HFFc6 (cell line): ENCODE results near the gene RGS3. TPM values are rescaled to one million over a fixed set of nuclear protein-coding genes. Genes with fewer than 3 reads are reported as not detected.

Experiments used
- DNase-seq: peaks from one replicate; pipeline ENCODE4 v3.0.0-alpha.2; 2018
- H3K27ac Mint-ChIP-seq: 2 replicates; pipeline ENCODE4 v1.8.0; 2020; ENCODE audit warnings: mild to moderate bottlenecking, mixed read lengths
- H3K27me3 Mint-ChIP-seq: 2 replicates; pipeline ENCODE4 v1.8.0; 2021; ENCODE audit warnings: mild to moderate bottlenecking, moderate library complexity, mixed read lengths; ENCODE audit not compliant: insufficient read depth
- H3K36me3 Mint-ChIP-seq: 2 replicates; pipeline ENCODE4 v1.8.0; 2021; ENCODE audit warnings: low read depth, mixed read lengths
- H3K4me1 Mint-ChIP-seq: 2 replicates; pipeline ENCODE4 v1.8.0; 2020; ENCODE audit warnings: low read depth, mixed read lengths
- H3K4me3 Mint-ChIP-seq: 2 replicates; pipeline ENCODE4 v1.8.0; 2020; ENCODE audit warnings: mild to moderate bottlenecking, moderate library complexity, mixed read lengths
- H3K9me3 Mint-ChIP-seq: 2 replicates; pipeline ENCODE4 v1.8.0; 2020; ENCODE audit warnings: mild to moderate bottlenecking, mixed read lengths
- CTCF ChIP-seq: fragments of 200-600 bp; sonication (generic); IDR thresholded peaks from 2 replicates; pipeline ENCODE4 v1.5.0; 2021; ENCODE audit warnings: antibody characterized with exemption, mild to moderate bottlenecking
- total RNA-seq, 6 experiments: library from RNA; stranded (reverse); fragmentation: NEBNext Ultra II Directional; extraction: Animal tissue kit (Norgen Biotek cat#: 25700); gene quantifications; 2 replicates in 1 of 6; 3 replicates in 5 of 6; pipeline ENCODE4 v1.2.3, GENCODE V29; 2021

Gene RGS3
- total RNA-seq, 6 experiments from 2014 or later: 49.7 to 57.0 (median 52.5) TPM

DNA sequence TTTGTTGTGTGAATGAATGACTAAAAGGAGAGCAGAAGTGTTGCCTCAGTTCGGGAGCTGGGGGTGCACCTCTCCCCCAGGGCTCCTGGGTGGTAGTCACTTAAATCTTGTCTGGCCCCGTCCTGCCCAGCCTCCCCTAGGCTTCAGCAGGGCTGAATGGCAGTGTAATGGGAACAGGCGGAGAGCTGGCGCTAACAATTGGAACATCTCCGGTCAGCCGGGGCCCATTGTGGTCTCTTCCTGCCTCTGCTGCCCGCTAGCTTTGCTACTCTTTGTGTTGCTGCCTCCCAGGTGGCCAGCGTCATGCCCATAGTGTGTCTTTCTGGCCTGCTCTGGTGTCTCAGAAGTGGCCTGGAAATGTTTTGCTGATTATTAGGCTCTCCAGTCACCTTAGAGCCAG lies 62.3 kb downstream of the RGS3 start:
- H3K36me3 Mint-ChIP-seq: no peaks in the 10 kb centered on the region
- no peak overlapping the region for H3K27ac Mint-ChIP-seq
- peaks cover 22% of the 10 kb centered on the region for H3K4me1 Mint-ChIP-seq
- no peak for TF ChIP-seq CTCF
- no peak overlapping the region for H3K4me3 Mint-ChIP-seq
- DNase-seq: no peak
- H3K9me3 Mint-ChIP-seq: no peaks in the 10 kb centered on the region
- peaks cover 11% of the 10 kb centered on the region for H3K27me3 Mint-ChIP-seq

GRCh38 chr9:113526231-113526746 lies 62.8 kb downstream of the RGS3 start:
- no peak for TF ChIP-seq CTCF
- Mint-ChIP-seq H3K4me1 (peaks cover 21% of the 10 kb centered on the region; the same call in 1 of the 2 replicates), H3K27me3 (peaks cover 12% of the 10 kb centered on the region), H3K9me3 (no peaks in the 10 kb centered on the region), H3K36me3 (no peaks in the 10 kb centered on the region), H3K27ac (no peak overlapping the region), H3K4me3 (no peak overlapping the region)
- DNase-seq: no peak

GRCh38 chr9:113526841-113527240 lies 63.3 kb downstream of the RGS3 start:
- H3K27me3 Mint-ChIP-seq: peaks cover 14% of the 10 kb centered on the region
- H3K9me3 Mint-ChIP-seq: no peaks in the 10 kb centered on the region
- no peak overlapping the region for H3K27ac Mint-ChIP-seq
- TF ChIP-seq CTCF: no peak
- H3K4me1 Mint-ChIP-seq: peaks cover 21% of the 10 kb centered on the region; the same call in 1 of the 2 replicates
- no peak for DNase-seq
- H3K4me3 Mint-ChIP-seq: no peak overlapping the region
- H3K36me3 Mint-ChIP-seq: no peaks in the 10 kb centered on the region

- H3K4me3 Mint-ChIP-seq: no peak overlapping the region
- H3K36me3 Mint-ChIP-seq: no peaks in the 10 kb centered on the region
These were observed 64.6 kb downstream of the RGS3 start for GRCh38 chr9:113528088-113528487.

GRCh38 chr9:113528811-113529210 lies 65.3 kb downstream of the RGS3 start:
- H3K27ac Mint-ChIP-seq: no peak overlapping the region
- H3K36me3 Mint-ChIP-seq: no peaks in the 10 kb centered on the region
- TF ChIP-seq CTCF: no peak
- no peaks in the 10 kb centered on the region for H3K9me3 Mint-ChIP-seq
- DNase-seq: no peak
- H3K4me3 Mint-ChIP-seq: no peak overlapping the region
- peaks cover 15% of the 10 kb centered on the region; the same call in 1 of the 2 replicates for H3K4me1 Mint-ChIP-seq
- peaks cover 20% of the 10 kb centered on the region for H3K27me3 Mint-ChIP-seq

More at GRCh38 chr9:113528088-113528487, 64.6 kb downstream of the RGS3 start:
- no peak for TF ChIP-seq CTCF
- DNase-seq: no peak
- peaks cover 21% of the 10 kb centered on the region; the same call in 1 of the 2 replicates for H3K4me1 Mint-ChIP-seq
- peaks cover 18% of the 10 kb centered on the region for H3K27me3 Mint-ChIP-seq
- no peaks in the 10 kb centered on the region for H3K9me3 Mint-ChIP-seq
- no peak overlapping the region for H3K27ac Mint-ChIP-seq
